Measurements from ENCODE around the gene NAE1. TPM values are rescaled to one million over a fixed set of nuclear protein-coding genes. Genes with fewer than 3 reads are reported as not detected.

The NAE1 gene
- total RNA-seq, 1 experiment from 2014 or later, result 129 TPM

DNA sequence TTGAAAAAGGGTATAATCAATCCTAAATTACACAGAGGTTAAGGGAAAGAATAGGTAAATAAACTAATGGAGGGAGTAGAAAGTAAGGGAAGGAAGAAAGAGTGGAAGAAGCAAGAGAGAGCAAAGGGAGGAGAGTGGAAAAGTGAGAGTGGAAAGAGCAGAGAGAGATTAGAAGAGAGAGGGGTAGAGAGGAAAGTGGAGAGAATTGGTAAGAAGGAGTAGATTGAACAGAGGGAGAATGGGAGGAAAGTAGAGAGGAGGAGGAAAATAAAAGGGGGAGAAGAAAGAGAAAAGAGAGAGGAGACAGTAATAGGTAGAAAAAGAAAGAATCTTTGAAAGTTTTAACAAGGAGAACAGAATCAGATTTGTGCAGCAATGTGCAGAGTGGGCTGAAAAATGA is 54.3 kb downstream of the NAE1 start:
- H3K27ac Mint-ChIP-seq, result no peak overlapping the region
- H3K4me3 Mint-ChIP-seq, result no peak overlapping the region
- ATAC-seq, result no peak
- DNase-seq (ENCODE audit: low spot score), result no peak
- no peaks in the 10 kb centered on the region for H3K4me1 Mint-ChIP-seq
- no peaks in the 10 kb centered on the region for H3K36me3 Mint-ChIP-seq
- POLR2A ChIA-PET, result no interaction called here
- H3K9me3 Mint-ChIP-seq, result no peaks in the 10 kb centered on the region
- TF ChIP-seq, protein P1, sequence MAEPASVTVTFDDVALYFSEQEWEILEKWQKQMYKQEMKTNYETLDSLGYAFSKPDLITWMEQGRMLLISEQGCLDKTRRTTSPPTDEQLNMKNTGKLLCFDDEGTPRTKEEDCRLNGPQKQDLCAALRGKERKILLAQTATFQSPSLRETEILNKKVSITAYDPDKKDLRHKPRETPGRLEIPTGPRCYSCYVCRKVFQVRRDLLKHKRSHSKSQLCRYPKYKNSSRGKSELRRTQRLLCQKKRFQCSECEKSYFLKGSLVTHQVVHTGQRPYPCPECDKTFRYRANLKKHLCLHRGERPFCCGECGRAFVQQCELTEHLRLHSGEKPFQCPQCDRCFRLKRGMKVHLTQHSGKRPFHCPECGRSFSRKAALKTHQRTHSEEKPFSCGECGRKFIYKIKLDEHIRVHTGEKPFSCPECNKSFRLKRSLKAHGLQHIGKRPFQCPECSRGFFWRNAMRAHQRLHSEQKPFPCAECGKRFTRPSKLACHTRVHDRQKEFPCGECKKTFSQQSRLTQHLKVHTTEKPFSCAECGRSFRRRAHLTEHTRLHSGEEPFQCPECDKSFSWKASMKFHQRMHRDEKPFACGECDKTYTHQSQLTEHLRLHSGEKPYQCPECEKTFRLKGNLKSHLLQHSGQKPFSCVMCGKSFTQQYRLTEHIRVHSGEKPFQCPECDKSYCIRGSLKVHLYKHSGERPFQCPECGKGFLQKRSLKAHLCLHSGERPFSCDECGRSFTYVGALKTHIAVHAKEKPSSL (CRISPR knock-in tag; conservative IDR thresholded peaks at IDR 0.05), result no peak
- TF ChIP-seq NR2C2 (CRISPR knock-in tag; IDR thresholded peaks at IDR 0.05), result no peak
- no peak for TF ChIP-seq ZNF281 (CRISPR knock-in tag; IDR thresholded peaks at IDR 0.05)
- CTCF ChIA-PET, result interaction anchor here (1.2 to 2.1 kb wide), 2 partner anchors 54 to 91 kb away, joined by 4 to 9 read pairs; partner anchors contain the start of gene NAE1
- H3K27me3 Mint-ChIP-seq (ENCODE audit: low read depth), result no peaks in the 10 kb centered on the region

DNA sequence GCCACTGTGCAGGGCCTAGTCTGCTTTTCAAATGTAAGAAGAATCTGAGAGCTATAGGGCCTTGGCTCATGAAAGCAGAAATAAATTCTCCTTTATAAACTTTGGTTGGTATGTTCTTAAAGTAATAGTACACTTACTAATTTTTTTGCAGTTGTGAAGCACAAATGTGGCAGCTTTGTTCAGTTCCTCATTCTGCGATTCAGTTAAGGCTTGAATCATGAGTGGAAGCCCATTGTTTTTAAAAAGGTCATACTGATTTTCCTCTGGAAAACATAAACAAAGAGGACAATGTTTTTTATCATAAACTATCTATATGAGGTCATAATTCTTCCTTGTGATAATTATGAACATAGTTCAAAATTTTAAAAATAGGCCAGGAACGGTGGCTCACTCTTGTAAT is 55.8 kb downstream of the NAE1 start:
- Mint-ChIP-seq H3K27ac (no peak overlapping the region), H3K27me3 (ENCODE audit: low read depth) (no peaks in the 10 kb centered on the region), H3K9me3 (no peaks in the 10 kb centered on the region), H3K4me1 (no peaks in the 10 kb centered on the region), H3K36me3 (no peaks in the 10 kb centered on the region), H3K4me3 (no peak overlapping the region)
- no peak for TF ChIP-seq MYBL2 (CRISPR knock-in tag; IDR thresholded peaks at IDR 0.05)
- no peak for TF ChIP-seq ZNF532 (CRISPR knock-in tag; IDR thresholded peaks at IDR 0.05; ENCODE audit: borderline replicate concordance)
- no peak for TF ChIP-seq ZNF232 (CRISPR knock-in tag; IDR thresholded peaks at IDR 0.05)
- no peak for TF ChIP-seq TEAD4 (CRISPR knock-in tag; IDR thresholded peaks at IDR 0.05)
- no peak for TF ChIP-seq ELF4 (CRISPR knock-in tag; IDR thresholded peaks at IDR 0.05; ENCODE audit: low read depth)
- TF ChIP-seq, protein P1 (CRISPR knock-in tag; conservative IDR thresholded peaks at IDR 0.05), result no peak
- no peak for TF ChIP-seq ZNF138 (CRISPR knock-in tag; conservative IDR thresholded peaks at IDR 0.05)
- no peak for TF ChIP-seq E2F1 (CRISPR knock-in tag; IDR thresholded peaks at IDR 0.05)
- no peak for TF ChIP-seq SOX15 (CRISPR knock-in tag; IDR thresholded peaks at IDR 0.05)
- TF ChIP-seq ETV6 (CRISPR knock-in tag; IDR thresholded peaks at IDR 0.05), result no peak
- DNase-seq (ENCODE audit: low spot score) (no peak), ATAC-seq (no peak)
- POLR2A ChIA-PET, result no interaction called here
- CTCF ChIA-PET, result interaction anchor here (0.6 to 1.2 kb wide), 2 partner anchors 23 to 1154 kb away, joined by 3 to 5 read pairs; partner anchors contain the start of gene DYNC1LI2
